Measurements from ENCODE around the gene TTC21B. TPM values are rescaled to one million over a fixed set of nuclear protein-coding genes. Genes with fewer than 3 reads are reported as not detected.

Gene TTC21B
- total and polyA plus RNA-seq, 2 experiments from 2014 or later, result 5.7 to 24.3 TPM

GRCh38 chr2:165911231-165911630, 42.3 kb downstream of the TTC21B start:
- no peak overlapping the region for H3K4me2 ChIP-seq
- no peaks in the 10 kb centered on the region for H3K9me2 ChIP-seq (replicated peaks; ENCODE audit: insufficient read depth)
- no peak for DNase-seq (ENCODE audit: low spot score)
- H3K36me3 ChIP-seq (replicated peaks; ENCODE audit: insufficient read depth, low read depth), result no peaks in the 10 kb centered on the region
- H3K9me3 ChIP-seq (ENCODE audit: low read depth), result no peaks in the 10 kb centered on the region
- TF ChIP-seq EZH2phosphoT487 (IDR thresholded peaks at IDR 0.05; ENCODE audit: low read depth, severe bottlenecking, unreplicated experiment), result no peak
- TF ChIP-seq, protein P1, sequence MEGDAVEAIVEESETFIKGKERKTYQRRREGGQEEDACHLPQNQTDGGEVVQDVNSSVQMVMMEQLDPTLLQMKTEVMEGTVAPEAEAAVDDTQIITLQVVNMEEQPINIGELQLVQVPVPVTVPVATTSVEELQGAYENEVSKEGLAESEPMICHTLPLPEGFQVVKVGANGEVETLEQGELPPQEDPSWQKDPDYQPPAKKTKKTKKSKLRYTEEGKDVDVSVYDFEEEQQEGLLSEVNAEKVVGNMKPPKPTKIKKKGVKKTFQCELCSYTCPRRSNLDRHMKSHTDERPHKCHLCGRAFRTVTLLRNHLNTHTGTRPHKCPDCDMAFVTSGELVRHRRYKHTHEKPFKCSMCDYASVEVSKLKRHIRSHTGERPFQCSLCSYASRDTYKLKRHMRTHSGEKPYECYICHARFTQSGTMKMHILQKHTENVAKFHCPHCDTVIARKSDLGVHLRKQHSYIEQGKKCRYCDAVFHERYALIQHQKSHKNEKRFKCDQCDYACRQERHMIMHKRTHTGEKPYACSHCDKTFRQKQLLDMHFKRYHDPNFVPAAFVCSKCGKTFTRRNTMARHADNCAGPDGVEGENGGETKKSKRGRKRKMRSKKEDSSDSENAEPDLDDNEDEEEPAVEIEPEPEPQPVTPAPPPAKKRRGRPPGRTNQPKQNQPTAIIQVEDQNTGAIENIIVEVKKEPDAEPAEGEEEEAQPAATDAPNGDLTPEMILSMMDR (IDR thresholded peaks at IDR 0.05; ENCODE audit: poor library complexity), result no peak
- no peak for TF ChIP-seq EZH2 (IDR thresholded peaks at IDR 0.05; ENCODE audit: borderline replicate concordance)
- H3K79me2 ChIP-seq, result no peaks in the 10 kb centered on the region
- H3K27me3 ChIP-seq, result no peaks in the 10 kb centered on the region
- no peaks in the 10 kb centered on the region for H3K4me1 ChIP-seq (ENCODE audit: insufficient read depth)
- H3K27ac ChIP-seq, result no peak overlapping the region
- H4K20me1 ChIP-seq (ENCODE audit: insufficient read depth, poor library complexity, severe bottlenecking), result no peaks in the 10 kb centered on the region
- H2AFZ ChIP-seq, result no peak overlapping the region
- H3K4me3 ChIP-seq, result no peak overlapping the region

DNA sequence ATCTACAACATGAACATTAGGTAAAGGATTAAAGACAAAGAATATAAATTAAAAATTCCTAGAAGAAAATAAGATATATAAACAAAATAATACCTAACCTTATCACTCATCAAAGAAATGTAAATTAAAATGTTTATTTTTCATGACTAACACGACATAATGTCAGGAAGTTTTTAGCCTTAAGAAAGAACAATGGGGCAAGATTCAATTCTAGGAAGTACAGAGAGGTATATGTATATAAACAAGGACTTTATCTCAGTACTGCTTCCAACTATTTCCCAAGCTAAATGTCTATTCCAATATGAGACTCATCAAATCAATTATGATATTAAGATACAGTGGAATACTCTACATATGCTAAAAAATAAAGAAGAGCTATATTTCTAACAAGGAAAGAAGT, 44.1 kb downstream of the TTC21B start:
- H3K27ac ChIP-seq, result no peak overlapping the region
- no peaks in the 10 kb centered on the region for H3K9me3 ChIP-seq (ENCODE audit: low read depth)
- no peak for DNase-seq (ENCODE audit: low spot score)
- no peak overlapping the region for H3K4me3 ChIP-seq
- TF ChIP-seq EZH2 (IDR thresholded peaks at IDR 0.05; ENCODE audit: borderline replicate concordance) (no peak), EZH2phosphoT487 (IDR thresholded peaks at IDR 0.05; ENCODE audit: low read depth, severe bottlenecking, unreplicated experiment) (no peak)
- TF ChIP-seq, protein P1 (IDR thresholded peaks at IDR 0.05; ENCODE audit: poor library complexity), result no peak
- no peaks in the 10 kb centered on the region for H4K20me1 ChIP-seq (ENCODE audit: insufficient read depth, poor library complexity, severe bottlenecking)
- 81% methylated on average over 1 of the region's 1 CpG for WGBS (ENCODE audit: low lambda C conversion rate, missing lambda C conversion rate)
- no peaks in the 10 kb centered on the region for H3K79me2 ChIP-seq
- no peak overlapping the region for H3K4me2 ChIP-seq
- H2AFZ ChIP-seq, result no peak overlapping the region
- no peaks in the 10 kb centered on the region for H3K27me3 ChIP-seq
- no peaks in the 10 kb centered on the region for H3K4me1 ChIP-seq (ENCODE audit: insufficient read depth)
- no peaks in the 10 kb centered on the region for H3K9me2 ChIP-seq (replicated peaks; ENCODE audit: insufficient read depth)
- H3K36me3 ChIP-seq (replicated peaks; ENCODE audit: insufficient read depth, low read depth), result no peaks in the 10 kb centered on the region

- Histone ChIP-seq H3K9me2 (replicated peaks; ENCODE audit: insufficient read depth) (no peaks in the 10 kb centered on the region), H4K20me1 (ENCODE audit: insufficient read depth, poor library complexity, severe bottlenecking) (no peaks in the 10 kb centered on the region), H3K27ac (no peak overlapping the region), H3K36me3 (replicated peaks; ENCODE audit: insufficient read depth, low read depth) (no peaks in the 10 kb centered on the region), H3K4me1 (ENCODE audit: insufficient read depth) (no peaks in the 10 kb centered on the region), H2AFZ (no peak overlapping the region), H3K9me3 (ENCODE audit: low read depth) (no peaks in the 10 kb centered on the region), H3K79me2 (no peaks in the 10 kb centered on the region), H3K4me3 (no peak overlapping the region), H3K4me2 (no peak overlapping the region), H3K27me3 (no peaks in the 10 kb centered on the region)
- 93% methylated on average over 2 of the region's 2 CpGs for WGBS (ENCODE audit: low lambda C conversion rate, missing lambda C conversion rate)
- TF ChIP-seq, protein P1 (IDR thresholded peaks at IDR 0.05; ENCODE audit: poor library complexity), result no peak
- no peak for TF ChIP-seq EZH2 (IDR thresholded peaks at IDR 0.05; ENCODE audit: borderline replicate concordance)
- no peak for TF ChIP-seq EZH2phosphoT487 (IDR thresholded peaks at IDR 0.05; ENCODE audit: low read depth, severe bottlenecking, unreplicated experiment)
- no peak for DNase-seq (ENCODE audit: low spot score)
These were observed 47.7 kb downstream of the TTC21B start for GRCh38 chr2:165905854-165906253.

DNA sequence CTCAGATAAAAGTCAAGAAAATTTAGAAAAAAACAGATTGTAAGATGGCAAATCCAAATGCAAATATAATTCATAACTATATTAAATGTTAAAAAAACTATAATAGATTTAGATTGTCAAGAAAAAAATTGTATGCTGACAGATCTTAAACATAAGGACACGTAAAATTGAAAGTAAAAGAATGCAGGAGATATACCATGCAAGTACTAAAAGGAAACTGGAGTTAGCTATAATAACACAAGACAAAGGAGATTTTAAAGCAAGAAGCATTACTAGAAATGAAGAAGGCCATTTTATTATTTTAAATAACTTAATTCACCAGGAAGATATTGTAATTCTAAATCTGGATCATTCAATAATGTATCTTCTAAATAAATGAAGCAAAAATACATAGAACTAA, 48.3 kb downstream of the TTC21B start:
- Histone ChIP-seq H3K27ac (no peak overlapping the region), H3K9me3 (ENCODE audit: low read depth) (no peaks in the 10 kb centered on the region), H3K27me3 (no peaks in the 10 kb centered on the region), H3K4me2 (no peak overlapping the region), H2AFZ (no peak overlapping the region), H3K4me3 (no peak overlapping the region), H3K9me2 (replicated peaks; ENCODE audit: insufficient read depth) (no peaks in the 10 kb centered on the region), H3K79me2 (no peaks in the 10 kb centered on the region), H4K20me1 (ENCODE audit: insufficient read depth, poor library complexity, severe bottlenecking) (no peaks in the 10 kb centered on the region), H3K4me1 (ENCODE audit: insufficient read depth) (no peaks in the 10 kb centered on the region), H3K36me3 (replicated peaks; ENCODE audit: insufficient read depth, low read depth) (no peaks in the 10 kb centered on the region)
- DNase-seq (ENCODE audit: low spot score), result no peak
- TF ChIP-seq EZH2 (IDR thresholded peaks at IDR 0.05; ENCODE audit: borderline replicate concordance) (no peak), EZH2phosphoT487 (IDR thresholded peaks at IDR 0.05; ENCODE audit: low read depth, severe bottlenecking, unreplicated experiment) (no peak)
- TF ChIP-seq, protein P1 (IDR thresholded peaks at IDR 0.05; ENCODE audit: poor library complexity), result no peak
- WGBS (ENCODE audit: low lambda C conversion rate, missing lambda C conversion rate), result 94% methylated on average over 1 of the region's 1 CpG
